ENCODE data around the gene CACNA1B. TPM values are rescaled to one million over a fixed set of nuclear protein-coding genes. Genes with fewer than 3 reads are reported as not detected.

CACNA1B gene
- total RNA-seq, 1 experiment from 2014 or later, result 7.8 TPM

GRCh38 chr9:138063033-138063432 is 185.5 kb downstream of the CACNA1B start:
- H3K27me3 ChIP-seq (ENCODE audit: insufficient read depth, low read length), result no peaks in the 10 kb centered on the region
- Mint-ChIP-seq H3K36me3 (ENCODE audit: insufficient read depth in 1 of 3, low read depth in 3 of 3) (peaks cover 42 to 56% (median 42%) of the 10 kb centered on the region in 3 experiments), H3K27ac (0 out of 7 replicates have a peak overlapping the region, but pooled peaks of 1 of the 3 experiments have one; percentile 32), H3K27me3 (ENCODE audit: low read depth) (no peaks in the 10 kb centered on the region), H3K9me3 (no peaks in the 10 kb centered on the region), H3K4me1 (peaks cover 17 to 19% of the 10 kb centered on the region in 2 experiments), H3K4me3 (no peak overlapping the region)
- no CpG with 5 or more reads among the region's 6 CpGs for WGBS (ENCODE audit: extremely low coverage, insufficient read length, low lambda C conversion rate)
- no peak overlapping the region for H3K18ac ChIP-seq (ENCODE audit: insufficient read length, low read depth, low read length)
- no peak overlapping the region for H3K14ac ChIP-seq (ENCODE audit: insufficient read depth, low read length)
- no peak overlapping the region for H2BK15ac ChIP-seq (ENCODE audit: low read depth, low read length)
- H3K27ac ChIP-seq (ENCODE audit: insufficient read length, low read depth, low read length), result no peak overlapping the region
- no peak overlapping the region for H3K23ac ChIP-seq (ENCODE audit: insufficient read length, low read depth, low read length)
- H2BK5ac ChIP-seq (ENCODE audit: insufficient read length, low read length), result no peak overlapping the region
- DNase-seq, result peak; percentile 5
- H3K4me1 ChIP-seq (ENCODE audit: insufficient read depth, low read length), result no peaks in the 10 kb centered on the region
- H3K23me2 ChIP-seq (ENCODE audit: insufficient read length, low read depth, low read length, poor library complexity, severe bottlenecking), result no peaks in the 10 kb centered on the region
- H3T11ph ChIP-seq (ENCODE audit: low read length), result no peak overlapping the region
- H4K20me1 ChIP-seq (ENCODE audit: control insufficient read depth, insufficient read depth, insufficient read length), result no peaks in the 10 kb centered on the region
- H2BK20ac ChIP-seq (ENCODE audit: low read depth, low read length, poor library complexity, severe bottlenecking), result no peak overlapping the region
- no peak overlapping the region for H3K4me2 ChIP-seq (ENCODE audit: insufficient read depth, insufficient read length, low read length)
- H2AFZ ChIP-seq (ENCODE audit: low read length), result no peak overlapping the region
- no peak overlapping the region for H2AK5ac ChIP-seq (ENCODE audit: insufficient read length, low read length)
- H4K8ac ChIP-seq (replicated peaks; ENCODE audit: insufficient read length, low read depth, low read length), result no peak overlapping the region
- no peak overlapping the region for H3K56ac ChIP-seq (ENCODE audit: insufficient read length, low read depth, low read length)
- no peak overlapping the region for H2BK12ac ChIP-seq (ENCODE audit: insufficient read length, low read depth, low read length)
- H3K9me3 ChIP-seq (ENCODE audit: control insufficient read depth, low read depth, low read length), result peaks cover 4% of the 10 kb centered on the region
- H3K4ac ChIP-seq (ENCODE audit: low read depth, low read length), result no peak overlapping the region
- no peak overlapping the region for H2BK120ac ChIP-seq (ENCODE audit: low read depth, low read length, poor library complexity, severe bottlenecking)
- H4K5ac ChIP-seq (ENCODE audit: insufficient read length, low read depth, low read length), result no peak overlapping the region
- TF ChIP-seq CTCF (conservative IDR thresholded peaks at IDR 0.05), result no peak
- no peak overlapping the region for H3K9ac ChIP-seq (ENCODE audit: extremely low read depth, insufficient read length, low read length)
- H4K91ac ChIP-seq (ENCODE audit: insufficient read length, low read depth, low read length), result no peak overlapping the region
- H3K79me2 ChIP-seq (ENCODE audit: insufficient read depth, low read length), result no peaks in the 10 kb centered on the region
- H3K79me1 ChIP-seq (ENCODE audit: insufficient read depth, low read depth, low read length, poor library complexity, severe bottlenecking), result no peaks in the 10 kb centered on the region
